ENCODE measurements around the gene KCTD18.

DNA sequence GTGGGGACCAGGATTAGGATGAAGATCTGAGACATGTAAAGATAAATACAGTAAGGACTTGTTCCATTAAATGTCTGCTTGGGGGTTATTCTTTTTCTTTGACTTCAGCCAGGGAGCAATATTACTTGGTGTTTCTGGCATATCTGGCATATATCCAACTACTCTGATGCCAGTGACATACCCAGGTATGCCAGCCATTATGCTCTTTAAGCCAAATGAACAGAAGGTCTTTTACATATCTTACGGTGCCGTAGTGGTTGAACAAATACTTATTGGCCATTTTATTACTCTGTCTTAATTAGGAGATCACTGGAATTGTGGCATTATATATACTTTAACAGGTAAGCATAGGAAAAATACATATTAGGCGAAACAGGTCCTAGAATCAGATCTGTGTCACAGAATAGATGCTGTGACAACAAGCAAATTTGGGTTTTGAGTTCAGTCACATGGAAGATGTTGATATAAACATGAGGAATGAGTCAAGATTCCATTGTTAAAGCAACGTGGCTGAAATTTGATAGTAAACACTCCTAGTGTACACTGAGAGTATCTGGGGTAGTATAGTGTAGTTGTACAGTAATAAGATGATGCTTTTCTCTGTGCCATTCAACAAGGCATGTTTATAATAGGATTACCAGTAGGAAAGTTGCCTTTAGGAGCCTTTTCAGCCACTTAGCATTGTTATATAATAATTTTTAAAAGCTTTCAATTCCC, 62.6 kb downstream of the KCTD18 start:
- TF ChIP-seq TAF1 (IDR thresholded peaks at IDR 0.05; ENCODE audit: borderline replicate concordance, insufficient read depth, low read length) = no peak
- TF ChIP-seq POLR2AphosphoS5 (IDR thresholded peaks at IDR 0.05; ENCODE audit: low read depth, low read length) = no peak
- TF ChIP-seq, protein P1, sequence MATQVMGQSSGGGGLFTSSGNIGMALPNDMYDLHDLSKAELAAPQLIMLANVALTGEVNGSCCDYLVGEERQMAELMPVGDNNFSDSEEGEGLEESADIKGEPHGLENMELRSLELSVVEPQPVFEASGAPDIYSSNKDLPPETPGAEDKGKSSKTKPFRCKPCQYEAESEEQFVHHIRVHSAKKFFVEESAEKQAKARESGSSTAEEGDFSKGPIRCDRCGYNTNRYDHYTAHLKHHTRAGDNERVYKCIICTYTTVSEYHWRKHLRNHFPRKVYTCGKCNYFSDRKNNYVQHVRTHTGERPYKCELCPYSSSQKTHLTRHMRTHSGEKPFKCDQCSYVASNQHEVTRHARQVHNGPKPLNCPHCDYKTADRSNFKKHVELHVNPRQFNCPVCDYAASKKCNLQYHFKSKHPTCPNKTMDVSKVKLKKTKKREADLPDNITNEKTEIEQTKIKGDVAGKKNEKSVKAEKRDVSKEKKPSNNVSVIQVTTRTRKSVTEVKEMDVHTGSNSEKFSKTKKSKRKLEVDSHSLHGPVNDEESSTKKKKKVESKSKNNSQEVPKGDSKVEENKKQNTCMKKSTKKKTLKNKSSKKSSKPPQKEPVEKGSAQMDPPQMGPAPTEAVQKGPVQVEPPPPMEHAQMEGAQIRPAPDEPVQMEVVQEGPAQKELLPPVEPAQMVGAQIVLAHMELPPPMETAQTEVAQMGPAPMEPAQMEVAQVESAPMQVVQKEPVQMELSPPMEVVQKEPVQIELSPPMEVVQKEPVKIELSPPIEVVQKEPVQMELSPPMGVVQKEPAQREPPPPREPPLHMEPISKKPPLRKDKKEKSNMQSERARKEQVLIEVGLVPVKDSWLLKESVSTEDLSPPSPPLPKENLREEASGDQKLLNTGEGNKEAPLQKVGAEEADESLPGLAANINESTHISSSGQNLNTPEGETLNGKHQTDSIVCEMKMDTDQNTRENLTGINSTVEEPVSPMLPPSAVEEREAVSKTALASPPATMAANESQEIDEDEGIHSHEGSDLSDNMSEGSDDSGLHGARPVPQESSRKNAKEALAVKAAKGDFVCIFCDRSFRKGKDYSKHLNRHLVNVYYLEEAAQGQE (IDR thresholded peaks at IDR 0.05; ENCODE audit: insufficient read depth in 1 of 2, low read depth in 2 of 2, low read length in 2 of 2) = no peak
- TF ChIP-seq SIN3A (IDR thresholded peaks at IDR 0.05; ENCODE audit: borderline replicate concordance, insufficient read depth, low read length) = no peak
